HG03175 (cell line): ENCODE results near the gene SPACA6.
"Not testable (repeated sequence)": the region's sequence is repeated elsewhere in the genome, so short reads cannot be mapped to it uniquely, and the experiment has no call there.

Experiments used
- ATAC-seq: cut with Tn5 transposase; IDR thresholded peaks from one replicate; pipeline ENCODE4 v1.9.1; 2021; ENCODE audit warnings: mild to moderate bottlenecking, moderate library complexity; ENCODE audit not compliant: unreplicated experiment

The SPACA6 gene

DNA sequence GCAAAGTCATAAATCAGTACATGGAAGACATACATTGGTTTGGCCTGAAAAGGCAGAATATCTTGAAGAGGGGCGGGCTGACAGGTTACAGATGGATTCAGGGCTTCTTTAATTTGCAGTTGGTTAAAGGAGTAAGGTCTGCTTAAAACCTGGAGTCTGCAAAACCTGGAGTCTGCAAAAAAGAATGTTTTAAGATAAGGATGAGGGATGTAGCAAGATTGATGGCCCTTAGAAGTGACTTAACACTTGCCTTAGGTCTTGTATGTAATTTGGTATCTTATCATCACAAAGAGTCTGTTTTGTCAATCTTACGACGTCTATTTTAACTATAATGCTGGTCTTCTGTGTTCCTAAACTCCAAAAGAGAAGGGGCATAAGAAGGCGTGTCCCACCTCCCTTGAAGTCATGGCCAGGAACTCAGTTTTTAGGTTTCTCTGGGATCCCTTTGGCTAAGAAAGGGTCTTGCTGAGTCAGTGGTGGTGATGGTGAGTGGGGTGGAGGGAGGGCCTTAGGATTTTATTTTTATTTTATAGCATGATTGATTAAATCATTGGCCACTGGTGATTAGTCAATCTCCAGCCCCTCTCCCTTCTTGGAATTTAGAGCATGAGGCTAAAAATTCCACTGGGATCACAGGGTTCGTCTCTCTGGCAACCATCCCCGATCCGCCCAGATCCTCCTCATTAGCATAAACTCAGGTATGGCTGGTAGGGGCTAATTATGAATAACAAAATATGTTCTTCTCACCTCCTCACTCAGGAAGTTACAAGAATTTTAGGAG is 40.8 kb downstream of the SPACA6 start:
- no peak for ATAC-seq

DNA sequence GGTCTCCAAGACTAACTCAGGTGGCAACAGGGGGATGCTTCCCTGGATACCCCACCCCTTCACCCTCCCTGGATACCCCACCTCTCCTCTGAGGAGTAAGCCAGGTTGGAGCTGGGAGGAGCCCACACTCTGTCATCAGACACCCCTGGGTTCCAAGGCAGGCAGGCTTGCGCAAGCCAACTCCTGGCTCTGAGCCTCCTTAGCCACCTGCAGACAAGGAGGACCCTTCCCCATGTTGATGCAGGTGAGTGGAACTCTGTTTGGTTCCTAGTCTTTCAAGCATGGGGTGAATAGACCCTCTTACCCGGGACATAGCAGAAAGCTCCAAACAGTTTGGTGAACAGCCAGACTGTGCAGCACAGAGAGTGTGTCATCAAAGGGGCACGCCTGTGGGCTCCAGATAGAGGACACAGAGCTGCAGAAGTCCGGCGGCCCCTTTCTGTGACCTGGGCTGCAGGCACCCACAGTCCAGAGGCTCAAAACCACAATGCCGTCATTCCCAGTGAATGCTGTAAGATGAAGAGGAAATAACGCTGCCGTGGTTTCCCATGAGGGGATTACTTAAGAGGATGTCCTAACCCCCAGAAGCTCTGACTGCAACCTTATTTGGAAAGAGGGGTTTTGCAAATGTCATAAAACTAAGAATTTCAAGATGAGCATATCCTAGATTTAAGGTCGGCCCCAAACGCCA is 42.8 kb downstream of the SPACA6 start:
- no peak for ATAC-seq

DNA sequence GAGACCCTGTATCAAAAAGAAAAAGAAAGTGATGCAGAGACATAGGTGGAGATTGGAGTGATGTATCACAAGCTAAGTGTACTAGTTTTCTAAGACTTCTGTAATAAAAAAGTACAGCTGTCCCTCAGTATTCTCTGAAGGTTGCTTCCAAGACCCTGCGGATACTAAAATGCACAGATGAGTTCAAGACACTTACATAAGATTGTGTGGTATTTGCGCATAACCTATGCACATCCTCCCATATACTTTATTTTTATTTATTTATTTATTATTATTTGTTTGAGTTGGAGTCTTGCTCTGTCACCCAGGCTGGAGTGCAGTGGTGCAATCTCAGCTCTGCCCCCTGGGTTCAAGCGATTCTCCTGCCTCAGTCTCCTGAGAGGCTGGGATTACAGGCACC is 44.3 kb downstream of the SPACA6 start:
- ATAC-seq: no peak

DNA sequence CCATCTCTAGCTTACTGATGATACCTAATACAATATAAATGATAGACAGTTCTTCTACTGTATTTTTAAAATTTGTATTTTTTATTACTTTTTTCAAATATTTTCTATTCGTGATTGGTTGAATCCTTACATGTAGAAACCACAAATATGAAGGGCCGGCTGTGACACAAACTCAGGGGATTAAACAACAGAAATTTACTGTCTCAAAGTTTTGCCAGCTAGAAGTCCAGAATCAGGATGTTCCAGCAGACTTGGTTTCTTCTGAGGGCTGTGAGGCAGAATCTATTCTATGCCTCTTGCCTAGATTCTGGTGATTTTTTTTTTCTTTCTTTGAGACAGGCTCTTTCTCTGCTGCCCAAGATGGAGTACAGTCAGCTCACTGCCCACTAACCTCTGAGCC is 44.8 kb downstream of the SPACA6 start:
- no peak for ATAC-seq

DNA sequence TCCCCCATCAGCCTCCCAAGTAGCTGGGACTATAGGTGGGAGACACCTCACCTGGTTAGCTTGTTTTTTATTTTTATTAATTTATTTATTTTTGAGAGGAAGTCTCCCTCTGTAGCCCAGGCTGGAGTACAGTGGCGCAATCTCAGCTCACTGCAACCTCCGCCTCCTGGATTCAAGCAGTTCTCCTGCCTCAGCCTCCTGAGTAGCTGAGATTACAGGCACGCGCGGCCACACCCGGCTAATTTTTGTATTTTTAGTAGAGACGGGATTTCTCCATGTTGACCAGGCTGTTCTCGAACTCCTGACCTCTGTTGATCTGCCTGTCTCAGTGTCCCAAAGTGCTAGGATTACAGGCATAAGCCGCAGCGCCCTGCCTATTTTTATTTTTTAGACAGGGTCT is 45.4 kb downstream of the SPACA6 start:
- not testable (repeated sequence) for ATAC-seq

DNA sequence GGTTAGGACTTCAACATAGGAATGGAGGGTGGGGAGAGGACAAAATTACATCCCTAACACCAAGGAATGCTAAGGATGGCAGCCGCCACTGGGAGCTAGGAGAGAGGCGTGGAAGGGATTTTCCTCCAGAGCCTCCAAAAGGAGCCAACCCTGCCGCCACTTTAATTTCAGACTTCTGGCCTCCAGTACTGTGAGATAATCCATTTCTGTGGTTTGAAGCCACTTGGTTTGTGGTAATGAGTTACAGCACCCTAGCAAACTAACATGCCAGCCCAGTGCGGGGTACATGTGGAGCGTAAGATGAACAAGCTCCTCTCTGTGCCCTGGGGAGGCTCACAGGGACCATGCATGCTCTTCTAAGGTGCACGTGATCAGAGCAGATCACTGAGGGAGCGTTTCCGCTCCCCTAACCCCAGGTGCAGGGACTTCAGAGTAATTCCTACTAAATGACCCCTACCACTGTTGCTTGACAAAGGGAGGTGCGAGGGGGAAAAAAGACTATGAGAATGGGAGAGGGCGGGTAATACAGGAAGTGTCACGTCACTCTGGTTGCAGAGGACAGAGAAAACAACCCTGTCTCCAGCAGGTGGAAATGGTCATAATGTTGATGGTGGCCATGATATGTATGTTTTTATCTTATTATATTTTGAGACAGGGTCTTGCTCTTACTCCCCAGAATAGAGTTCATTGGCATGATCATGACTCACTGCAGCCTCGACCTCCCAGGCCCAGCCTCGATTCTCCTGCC is 46.5 kb downstream of the SPACA6 start:
- no peak for ATAC-seq

DNA sequence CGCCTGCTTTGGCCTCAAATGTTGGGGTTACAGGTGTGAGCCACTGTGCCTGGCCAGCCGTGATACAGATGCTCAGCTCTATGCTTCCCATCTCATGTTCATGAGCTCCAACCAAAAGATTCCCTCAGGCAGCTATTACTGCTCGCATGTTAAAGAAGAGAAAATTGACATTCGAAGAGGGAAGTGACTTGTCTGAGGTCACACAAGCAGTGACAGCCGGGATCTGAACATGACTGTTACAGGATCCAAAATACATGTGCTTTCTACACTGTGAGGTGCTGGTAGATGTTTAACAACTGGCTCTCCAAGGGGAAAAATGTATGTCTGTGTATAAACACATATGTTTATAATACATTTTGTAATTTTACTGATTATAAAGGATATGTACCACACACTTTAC is 47.2 kb downstream of the SPACA6 start:
- no peak for ATAC-seq

DNA sequence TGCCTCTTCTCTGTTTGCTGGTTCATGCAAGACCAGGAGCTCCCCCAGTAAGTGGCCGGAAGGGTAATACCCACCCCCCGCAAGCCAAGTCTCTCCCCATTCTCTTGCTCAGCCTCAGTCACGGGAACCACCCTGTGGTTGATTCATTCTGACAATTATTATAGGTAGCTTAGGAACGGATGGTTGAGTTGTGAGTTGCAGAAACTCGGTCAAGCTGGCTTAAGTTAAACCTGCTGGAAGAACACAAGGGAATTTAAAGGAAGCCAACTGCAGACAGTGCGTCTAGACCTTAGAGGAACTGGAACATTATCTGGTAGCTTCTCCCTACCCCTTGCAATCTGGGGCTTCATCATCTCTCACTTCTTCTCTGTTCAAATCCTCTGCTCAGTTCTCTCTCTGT is 49.7 kb downstream of the SPACA6 start:
- ATAC-seq: no peak

DNA sequence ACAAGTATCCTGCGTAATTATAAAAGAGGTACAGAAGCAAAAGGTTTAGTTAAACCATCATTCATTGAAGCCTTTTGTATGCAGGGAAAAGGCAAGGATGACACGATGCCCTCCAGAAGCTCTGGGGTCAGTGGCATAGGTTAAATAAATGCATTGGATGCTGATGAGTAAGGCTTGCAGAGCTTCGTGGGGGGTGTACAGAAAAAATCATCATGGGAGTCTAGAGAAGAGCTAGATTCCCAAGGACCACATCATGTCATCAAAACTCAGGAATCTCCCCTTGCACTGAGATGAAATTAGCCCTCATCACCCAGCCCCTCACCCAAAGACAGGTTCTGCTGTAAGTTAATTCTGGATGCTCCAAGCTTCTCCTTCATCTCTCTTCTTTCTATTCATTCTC is 50.3 kb downstream of the SPACA6 start:
- no peak for ATAC-seq

DNA sequence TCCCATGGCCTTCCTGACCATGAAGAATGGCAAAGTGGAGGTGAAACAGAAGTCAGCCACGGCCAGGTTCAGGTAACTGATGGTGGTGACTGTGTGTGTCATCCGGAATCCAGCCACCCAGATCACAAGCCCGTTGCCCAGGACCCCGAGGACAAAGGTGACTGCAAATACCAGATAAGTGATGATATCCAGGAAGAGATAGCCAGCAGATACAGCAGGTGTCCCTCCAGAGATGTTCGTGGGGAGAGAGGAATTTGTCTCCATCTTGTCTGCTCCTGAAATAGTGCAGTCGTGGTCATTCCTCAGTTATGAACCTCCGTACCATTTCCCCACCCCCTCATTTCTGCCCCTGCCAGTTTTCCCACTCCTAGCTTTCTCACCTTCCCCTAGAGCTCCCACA is 53.6 kb downstream of the SPACA6 start:
- ATAC-seq: no peak

DNA sequence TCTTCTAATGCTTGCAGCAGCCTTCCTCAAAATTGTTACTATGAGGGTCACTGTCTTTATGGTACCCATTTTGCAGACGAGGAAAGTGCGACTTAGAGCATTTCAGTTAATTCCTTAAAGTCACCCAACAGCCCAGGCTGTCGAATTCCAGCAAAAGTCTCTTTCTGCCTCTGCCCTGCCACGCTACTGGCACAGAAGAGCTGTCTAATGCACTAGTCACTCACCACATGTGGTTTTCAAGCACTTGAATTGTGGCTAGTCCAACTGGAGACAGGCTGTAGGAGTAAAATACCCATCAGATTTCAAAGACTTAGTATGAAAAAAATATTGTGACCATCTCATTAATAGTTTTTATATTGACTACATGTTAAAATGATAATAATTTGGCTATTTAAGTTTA is 56.8 kb downstream of the SPACA6 start:
- no peak for ATAC-seq

DNA sequence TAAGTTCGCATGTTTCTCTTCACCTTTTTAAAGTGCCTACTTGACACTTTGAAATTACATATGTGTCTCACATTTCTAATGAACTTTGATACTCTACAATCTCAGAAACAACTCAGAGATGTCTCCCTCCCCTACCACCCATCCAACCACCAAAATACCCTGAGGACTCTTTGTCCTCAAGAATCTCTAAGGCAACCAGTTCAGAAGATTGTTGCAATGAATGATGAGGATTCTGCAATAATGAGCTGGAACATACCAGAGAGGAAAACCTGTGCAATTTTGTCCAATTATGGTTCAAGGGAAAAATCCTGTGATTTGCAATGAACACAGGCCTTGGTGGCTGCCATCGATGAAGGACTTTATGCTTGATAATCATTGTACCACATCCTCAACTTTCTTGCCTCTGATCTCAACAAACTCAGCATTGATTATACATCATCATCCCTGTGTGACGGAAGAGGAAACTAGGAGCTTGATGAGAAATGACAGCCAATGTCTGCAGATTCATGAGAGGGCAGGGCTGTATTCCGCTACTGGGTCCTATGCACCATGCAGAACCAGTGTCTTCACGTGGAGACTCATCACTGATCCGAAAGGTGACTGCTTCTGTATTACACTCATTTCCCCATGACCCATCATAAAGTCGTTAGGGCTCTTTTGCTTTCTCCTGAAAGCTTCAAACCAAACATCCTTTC is 57.4 kb downstream of the SPACA6 start:
- ATAC-seq: no peak

DNA sequence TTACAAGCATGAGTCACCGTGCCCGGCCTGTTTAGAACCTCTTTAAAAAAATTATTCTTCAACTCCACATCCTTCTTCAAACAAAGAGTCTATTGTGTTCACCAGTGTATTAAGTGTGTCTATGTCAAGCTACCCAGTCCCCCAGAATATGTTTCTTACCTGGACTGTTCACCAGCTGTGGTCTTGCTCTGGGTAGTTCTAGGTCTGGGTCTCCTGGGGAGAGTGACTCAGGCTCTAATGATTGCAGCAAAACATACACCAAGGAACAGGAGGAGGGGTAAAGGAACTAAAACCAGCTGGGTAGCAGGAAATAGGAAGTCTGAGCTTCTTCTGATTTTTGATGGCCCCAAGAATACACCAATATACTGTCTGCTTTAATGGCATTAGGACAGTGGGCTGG is 58.5 kb downstream of the SPACA6 start, which contains the start of gene FPR1:
Gene FPR1, minus strand, starts transcription at position 224 of the 400 bp plus-strand sequence. CDS start 4,884 bp downstream, outside the sequence.
- ATAC-seq: no peak

DNA sequence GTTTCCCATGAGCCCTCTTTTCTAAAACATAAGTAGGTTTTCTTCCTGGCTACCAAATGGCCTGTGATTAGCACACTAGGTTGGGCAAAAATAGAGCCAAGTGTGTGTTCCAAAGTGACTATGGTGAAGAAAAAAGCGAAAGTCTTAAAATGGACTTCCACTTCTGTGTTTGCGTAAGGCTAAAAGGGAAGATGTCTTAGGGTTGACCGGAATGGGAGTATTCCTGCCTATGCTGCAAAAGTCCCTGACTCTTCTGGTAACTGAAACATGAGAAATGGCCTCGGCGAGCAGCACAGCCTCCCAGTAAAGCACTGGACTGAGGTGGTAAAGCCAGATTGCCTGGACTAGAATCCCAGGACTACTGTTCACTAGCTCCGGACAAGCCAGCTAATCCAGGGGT is 61.0 kb downstream of the SPACA6 start:
- no peak for ATAC-seq

DNA sequence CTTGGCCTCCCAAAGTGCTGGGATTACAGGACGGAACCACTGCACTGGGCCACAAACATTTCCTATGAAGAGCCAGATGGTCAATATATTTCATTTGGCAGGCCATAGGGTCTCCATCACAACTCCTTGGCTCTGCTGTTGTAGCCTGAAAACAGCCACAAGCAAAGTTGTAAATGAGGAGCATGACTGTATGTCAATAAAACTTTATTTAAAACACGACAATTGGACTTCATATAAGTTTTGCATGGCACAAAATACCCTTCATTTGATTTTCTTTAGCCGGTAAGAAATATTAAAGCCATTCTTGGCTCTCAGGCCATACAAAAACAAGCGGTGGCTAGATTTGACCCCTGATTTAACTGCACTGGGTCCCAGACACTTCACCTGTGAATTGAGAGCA is 61.6 kb downstream of the SPACA6 start:
- ATAC-seq: no peak
